Duodenal mucosa (tissue), 2 donors: ENCODE measurements around the gene BIRC2.

Source experiments
- H3K27ac ChIP-seq: one replicate; pipeline ENCODE4 v1.7.0; 2013; ENCODE audit warnings: low read depth, low read length
- H3K27me3 ChIP-seq, 2 donors: one replicate each; pipeline ENCODE4 v1.7.0; 2013; ENCODE audit warnings: low read length in 2 of 2, control low read depth in 1 of 2; ENCODE audit not compliant: insufficient read depth in 2 of 2, control insufficient read depth in 1 of 2
- H3K36me3 ChIP-seq, 2 donors: one replicate each; pipeline ENCODE4 v1.7.0; 2013; ENCODE audit warnings: low read length in 2 of 2, control low read depth in 1 of 2; ENCODE audit not compliant: insufficient read depth in 2 of 2, control insufficient read depth in 1 of 2
- H3K4me1 ChIP-seq, 2 donors: one replicate each; pipeline ENCODE4 v1.7.0; 2013; ENCODE audit warnings: low read length in 2 of 2, control low read depth in 1 of 2; ENCODE audit not compliant: insufficient read depth in 2 of 2, control insufficient read depth in 1 of 2
- H3K4me3 ChIP-seq, 2 donors: one replicate each; pipeline ENCODE4 v1.7.0; 2013; ENCODE audit warnings: low read length in 2 of 2, low read depth in 1 of 2
- H3K9ac ChIP-seq, 2 donors: one replicate each; pipeline ENCODE4 v1.7.0; 2013; ENCODE audit warnings: low read length in 2 of 2, low read depth in 1 of 2
- H3K9me3 ChIP-seq, 2 donors: one replicate each; pipeline ENCODE4 v1.7.0; 2013; ENCODE audit warnings: low read length in 2 of 2, control low read depth in 1 of 2; ENCODE audit not compliant: control insufficient read depth in 1 of 2

BIRC2 gene

DNA sequence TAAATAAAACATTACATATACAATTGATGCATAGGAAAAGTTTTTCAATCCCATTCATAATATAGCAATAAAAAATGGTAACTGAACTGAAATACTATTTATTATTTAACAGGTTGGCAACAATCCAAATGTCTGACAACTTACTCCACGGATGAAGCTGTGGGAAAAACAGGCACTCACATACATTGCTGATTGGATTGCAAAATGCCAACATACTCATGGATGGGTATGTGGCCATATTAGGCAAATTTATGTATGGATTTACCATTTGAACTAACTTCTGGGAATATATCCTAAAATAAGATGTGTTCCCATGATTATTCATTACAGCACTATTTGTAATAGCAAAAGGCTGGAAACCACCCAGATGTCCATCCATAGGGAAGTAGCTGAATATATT, 3.2 kb upstream of the BIRC2 start:
- H3K36me3 ChIP-seq, result no peaks in the 10 kb centered on the region
- H3K9me3 ChIP-seq, result no peaks in the 10 kb centered on the region
- no peaks in the 10 kb centered on the region for H3K27me3 ChIP-seq
- H3K9ac ChIP-seq, result no peak overlapping the region
- no peak overlapping the region for H3K27ac ChIP-seq
- no peak overlapping the region for H3K4me3 ChIP-seq
- H3K4me1 ChIP-seq, result peaks cover 0 to 15% of the 10 kb centered on the region in 2 donors

DNA sequence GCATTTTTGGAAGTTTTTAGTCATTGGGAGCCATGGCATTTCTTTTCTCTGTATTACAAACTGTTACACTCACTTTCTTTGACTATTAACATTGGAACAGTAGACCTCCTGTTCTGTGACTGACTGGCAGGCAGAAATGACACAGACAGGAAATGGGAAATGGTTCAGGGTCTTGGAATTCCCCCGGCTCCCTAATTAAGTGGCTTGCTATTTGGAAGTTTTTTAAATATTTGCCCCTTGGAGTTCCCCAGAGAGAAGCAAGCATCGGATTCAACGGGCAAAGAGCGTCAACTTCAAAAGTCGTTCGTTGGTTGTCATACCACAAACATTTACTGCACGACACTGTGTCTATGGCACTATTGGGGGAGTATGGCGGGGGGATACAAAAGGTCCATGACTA, 1.1 kb upstream of the BIRC2 start:
- peaks cover 5 to 6% of the 10 kb centered on the region in 2 donors for H3K36me3 ChIP-seq
- peak overlapping the region in 1 of 2 donors; percentile 95 for H3K9ac ChIP-seq
- peak overlapping the region; percentile 92 to 95 for H3K4me3 ChIP-seq
- no peaks in the 10 kb centered on the region for H3K27me3 ChIP-seq
- H3K27ac ChIP-seq, result peak overlapping the region; percentile 95
- H3K9me3 ChIP-seq, result no peaks in the 10 kb centered on the region
- H3K4me1 ChIP-seq, result peaks cover 0 to 16% of the 10 kb centered on the region in 2 donors

DNA sequence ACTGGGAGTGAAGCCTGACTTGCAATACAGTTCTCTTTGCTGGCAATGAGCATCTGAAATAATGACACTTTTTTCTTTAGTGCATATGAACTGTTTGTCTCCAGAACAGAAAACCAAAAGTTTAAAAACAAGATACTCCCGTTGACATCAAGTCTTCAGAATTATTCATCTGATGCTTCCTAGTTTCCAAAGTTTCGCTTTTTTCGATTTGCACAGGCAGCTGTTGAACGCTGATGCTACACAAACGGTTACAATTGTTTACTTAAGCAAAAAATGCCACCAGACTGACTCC, 612 bp upstream of the BIRC2 start:
- H3K9ac ChIP-seq, result peak overlapping the region; percentile 89 to 95
- peak overlapping the region; percentile 95 for H3K27ac ChIP-seq
- peaks cover 0 to 16% of the 10 kb centered on the region in 2 donors for H3K4me1 ChIP-seq
- H3K4me3 ChIP-seq, result peak overlapping the region; percentile 92 to 95
- H3K9me3 ChIP-seq, result no peaks in the 10 kb centered on the region
- no peaks in the 10 kb centered on the region for H3K27me3 ChIP-seq
- peaks cover 5 to 6% of the 10 kb centered on the region in 2 donors for H3K36me3 ChIP-seq

GRCh38 chr11:102347462-102348370, 702 bp downstream of the BIRC2 start:
- peak overlapping the region; percentile 95 for H3K27ac ChIP-seq
- peak overlapping the region; percentile 92 to 95 for H3K4me3 ChIP-seq
- H3K27me3 ChIP-seq, result no peaks in the 10 kb centered on the region
- H3K4me1 ChIP-seq, result peaks cover 0 to 16% of the 10 kb centered on the region in 2 donors
- no peaks in the 10 kb centered on the region for H3K9me3 ChIP-seq
- H3K9ac ChIP-seq, result peak overlapping the region; percentile 83 to 95
- H3K36me3 ChIP-seq, result peaks cover 5 to 6% of the 10 kb centered on the region in 2 donors

- Histone ChIP-seq H3K36me3 (peaks cover 4 to 50% of the 10 kb centered on the region in 2 donors), H3K4me3 (no peak overlapping the region), H3K9me3 (no peaks in the 10 kb centered on the region), H3K27ac (no peak overlapping the region), H3K4me1 (no peaks in the 10 kb centered on the region), H3K9ac (no peak overlapping the region), H3K27me3 (no peaks in the 10 kb centered on the region)
Observed at GRCh38 chr11:102357116-102357515, 10.1 kb downstream of the BIRC2 start.

GRCh38 chr11:102359372-102359771, 12.4 kb downstream of the BIRC2 start:
- Histone ChIP-seq H3K4me3 (no peak overlapping the region), H3K9ac (no peak overlapping the region), H3K27me3 (no peaks in the 10 kb centered on the region), H3K9me3 (no peaks in the 10 kb centered on the region), H3K4me1 (no peaks in the 10 kb centered on the region), H3K27ac (no peak overlapping the region), H3K36me3 (peaks cover 7 to 52% of the 10 kb centered on the region in 2 donors)

DNA sequence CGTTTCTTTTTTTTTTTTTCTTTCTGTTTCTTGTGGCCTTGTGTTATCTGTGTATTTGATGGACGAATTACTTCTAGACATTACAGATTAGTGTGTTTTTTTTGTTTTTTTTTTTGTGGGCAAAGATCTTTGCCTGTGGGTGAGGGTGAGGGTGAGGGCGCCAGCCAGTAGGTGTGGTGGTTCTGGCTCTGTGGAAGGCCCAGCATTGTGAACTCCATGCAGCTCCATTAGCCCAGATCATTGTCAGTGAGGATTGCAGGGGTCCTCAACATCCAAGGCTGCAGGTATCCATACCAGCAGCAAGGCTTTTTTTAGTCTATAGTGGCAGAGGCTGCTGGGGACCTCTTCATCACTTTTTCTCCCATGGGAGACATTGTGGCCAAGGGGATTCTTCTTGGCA, 13.7 kb downstream of the BIRC2 start:
- Histone ChIP-seq H3K36me3 (peaks cover 11 to 62% of the 10 kb centered on the region in 2 donors), H3K9me3 (no peaks in the 10 kb centered on the region), H3K9ac (no peak overlapping the region), H3K27me3 (no peaks in the 10 kb centered on the region), H3K4me1 (no peaks in the 10 kb centered on the region), H3K27ac (no peak overlapping the region), H3K4me3 (no peak overlapping the region)

DNA sequence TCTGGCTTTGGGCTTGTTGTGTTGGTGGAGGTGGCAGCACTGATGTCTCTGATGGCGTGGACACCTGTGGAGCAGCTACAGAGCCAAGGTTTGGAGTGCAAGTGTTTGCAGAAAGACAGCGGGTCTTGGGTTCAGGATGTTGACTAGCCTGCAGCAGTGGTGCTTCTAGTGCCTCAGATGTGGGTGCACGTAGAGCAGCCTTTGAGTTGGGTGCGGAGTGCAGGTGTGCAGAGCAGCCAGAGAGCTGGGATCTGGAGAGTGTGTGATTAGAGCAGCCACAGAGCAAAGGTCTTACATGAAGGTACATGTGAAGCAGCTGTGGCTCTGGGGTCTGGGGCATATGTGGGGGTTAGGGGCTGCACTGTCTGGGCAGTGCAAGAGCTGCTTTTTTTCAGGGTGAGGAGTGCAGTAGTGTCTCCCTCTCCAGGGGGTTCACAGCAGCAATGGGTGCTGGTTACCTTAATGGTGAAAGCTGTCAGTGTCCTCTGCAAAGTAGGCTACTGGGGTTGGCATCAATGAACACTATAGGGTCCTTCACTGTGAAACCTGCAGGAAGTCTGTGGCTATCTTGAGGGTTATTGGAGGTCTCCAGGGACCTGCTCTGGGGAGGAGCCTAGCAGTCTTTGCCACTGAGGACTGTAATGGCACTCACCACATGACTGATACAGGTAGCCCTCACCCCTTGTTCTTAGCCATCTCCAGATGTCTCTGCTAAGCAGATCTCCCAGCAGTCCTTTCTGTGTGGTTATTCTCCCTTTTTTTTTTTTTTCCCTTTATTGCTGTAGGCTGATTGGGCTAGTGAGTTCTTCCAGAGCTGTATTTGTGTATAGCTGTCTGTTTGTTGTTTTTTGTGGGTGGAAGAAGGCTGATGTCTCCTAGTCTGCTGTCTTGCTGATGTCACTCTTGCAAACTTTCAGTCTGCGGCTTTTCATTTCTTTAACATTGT, 14.3 kb downstream of the BIRC2 start:
- no peaks in the 10 kb centered on the region for H3K9me3 ChIP-seq
- no peaks in the 10 kb centered on the region for H3K4me1 ChIP-seq
- H3K9ac ChIP-seq, result no peak overlapping the region
- H3K27ac ChIP-seq, result no peak overlapping the region
- H3K27me3 ChIP-seq, result no peaks in the 10 kb centered on the region
- H3K4me3 ChIP-seq, result no peak overlapping the region
- peaks cover 11 to 62% of the 10 kb centered on the region in 2 donors for H3K36me3 ChIP-seq

DNA sequence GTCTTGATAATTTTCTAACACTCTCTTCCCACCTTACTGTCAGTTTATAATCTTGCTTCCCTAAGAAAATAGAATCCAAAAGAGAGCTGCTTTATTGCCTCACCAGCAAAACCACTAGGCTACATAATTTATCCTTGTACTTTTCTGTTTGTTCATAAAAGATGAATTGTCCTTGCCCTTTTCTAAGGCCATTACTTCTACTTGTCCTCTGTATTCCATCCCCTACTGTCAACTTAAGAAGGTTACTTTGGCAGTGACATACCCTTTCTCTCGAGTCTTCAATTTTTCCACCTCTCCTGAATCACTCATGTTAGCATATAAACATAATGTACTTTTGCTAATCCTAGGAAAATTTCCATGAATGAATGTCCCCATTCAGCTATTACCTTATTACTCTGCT, 18.0 kb downstream of the BIRC2 start:
- Histone ChIP-seq H3K27me3 (no peaks in the 10 kb centered on the region), H3K4me3 (no peak overlapping the region), H3K9ac (no peak overlapping the region), H3K27ac (no peak overlapping the region), H3K36me3 (peaks cover 18 to 51% of the 10 kb centered on the region in 2 donors), H3K9me3 (no peaks in the 10 kb centered on the region), H3K4me1 (no peaks in the 10 kb centered on the region)

- peaks cover 15 to 34% of the 10 kb centered on the region in 2 donors for H3K36me3 ChIP-seq
- H3K4me3 ChIP-seq, result no peak overlapping the region
- H3K27ac ChIP-seq, result no peak overlapping the region
Observed at GRCh38 chr11:102367364-102367763, 20.4 kb downstream of the BIRC2 start.

More at GRCh38 chr11:102367364-102367763, 20.4 kb downstream of the BIRC2 start:
- Histone ChIP-seq H3K9me3 (no peaks in the 10 kb centered on the region), H3K9ac (no peak overlapping the region), H3K4me1 (no peaks in the 10 kb centered on the region), H3K27me3 (no peaks in the 10 kb centered on the region)
